NCI-H1930 (cell line): ENCODE data around the gene SLC22A7.
"Not testable (repeated sequence)": the region's sequence is repeated elsewhere in the genome, so short reads cannot be mapped to it uniquely, and the experiment has no call there.

Experiments
- DNase-seq, 2 experiments: peaks; one replicate each; lab custom pipeline; 2025; lab: John Stamatoyannopoulos, UW

Gene SLC22A7

DNA sequence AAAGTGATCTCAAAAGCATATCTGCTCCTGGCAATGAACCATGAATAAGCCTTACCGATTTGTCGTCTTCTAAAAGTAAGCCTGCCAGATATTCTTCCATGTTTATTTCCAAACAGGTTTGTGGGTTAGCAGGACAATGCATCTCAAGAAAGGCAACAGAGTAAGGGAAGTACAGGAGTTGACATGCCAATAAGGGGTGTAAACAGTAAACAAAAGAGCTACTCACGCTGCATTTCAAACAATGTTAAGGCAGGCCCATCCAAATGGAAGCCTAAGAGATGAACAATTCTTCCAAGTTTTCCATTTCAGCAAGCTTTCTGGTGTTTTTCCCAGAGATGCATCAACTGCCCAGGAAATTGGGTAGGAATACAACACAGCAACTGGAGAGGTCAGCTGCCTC, 38.3 kb downstream of the SLC22A7 start:
- DNase-seq, result no peak

DNA sequence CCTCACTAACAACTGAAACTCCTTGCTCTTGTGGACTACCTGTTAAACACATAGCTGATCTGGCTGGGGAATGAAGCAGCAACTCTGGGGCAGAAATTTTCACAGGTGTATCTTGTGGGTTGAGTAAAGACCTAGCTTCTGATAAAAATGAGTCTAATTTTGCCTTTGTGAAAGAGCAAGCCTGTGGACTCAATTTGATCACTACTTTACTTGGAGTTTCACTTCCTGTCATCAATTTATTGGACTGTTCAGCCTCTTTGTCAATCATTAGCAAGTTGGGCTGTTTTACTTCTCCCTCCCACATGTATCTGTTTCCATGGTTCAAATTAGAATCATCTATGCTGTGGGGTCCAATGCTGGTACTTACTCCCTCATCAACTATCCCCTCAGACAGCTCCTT, 40.2 kb downstream of the SLC22A7 start:
- no peak for DNase-seq

DNA sequence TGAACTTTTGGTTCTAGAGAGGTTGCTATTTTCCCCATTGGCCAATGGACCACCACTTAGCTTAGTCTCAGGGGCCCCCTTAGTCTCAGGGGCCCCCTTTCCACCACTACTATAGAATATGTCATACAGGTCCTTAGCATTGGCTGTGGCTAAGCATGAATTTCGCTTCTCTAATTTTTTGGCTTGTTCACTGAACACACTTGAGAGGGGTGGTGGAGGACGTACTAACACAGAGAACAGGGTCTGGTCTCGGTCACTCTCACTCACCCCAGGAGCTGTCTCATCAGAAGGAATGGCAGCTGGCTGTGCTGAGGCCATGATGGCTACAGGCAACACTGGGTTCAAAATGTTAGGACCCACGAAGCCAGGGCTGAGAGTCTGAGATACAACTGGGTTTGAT, 41.1 kb downstream of the SLC22A7 start:
- DNase-seq, result no peak

DNA sequence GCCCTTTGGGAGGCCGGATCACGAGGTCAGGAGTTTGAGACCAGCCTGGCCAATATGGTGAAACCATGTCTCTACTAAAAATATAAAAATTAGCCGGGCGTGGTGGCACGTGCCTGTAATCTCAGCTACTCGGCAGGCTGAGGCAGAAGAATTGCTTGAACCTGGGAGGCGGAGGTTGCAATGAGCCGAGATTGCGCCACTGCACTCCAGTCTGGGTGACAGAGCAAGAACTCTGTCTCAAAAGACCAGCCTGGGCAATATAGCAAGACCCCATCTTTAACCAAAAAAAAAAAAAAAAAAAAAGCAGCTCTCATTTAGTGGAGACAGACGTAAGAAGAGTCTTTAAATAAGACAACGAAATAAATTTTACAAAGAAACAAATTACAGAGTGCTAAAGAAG, 48.2 kb downstream of the SLC22A7 start:
- not testable (repeated sequence) for DNase-seq

DNA sequence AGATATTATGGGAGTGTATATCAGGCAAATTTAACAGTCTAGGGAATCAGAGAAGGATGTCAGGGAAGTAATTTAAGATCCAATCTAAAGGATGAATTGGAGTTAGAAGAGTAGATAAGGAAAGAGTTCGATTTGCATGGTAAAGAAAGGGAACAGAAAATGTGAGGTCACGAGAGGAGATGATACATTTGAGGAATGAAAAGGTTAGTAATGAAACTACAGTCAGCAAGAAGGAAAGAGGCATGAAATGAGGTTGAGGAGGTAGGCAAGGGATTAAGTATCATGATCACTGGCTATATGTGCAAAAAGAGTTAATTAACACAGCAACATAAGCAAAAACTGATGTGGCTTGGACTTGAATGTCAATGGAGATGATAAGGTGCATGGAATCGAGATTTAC, 49.0 kb downstream of the SLC22A7 start:
- no peak for DNase-seq

DNA sequence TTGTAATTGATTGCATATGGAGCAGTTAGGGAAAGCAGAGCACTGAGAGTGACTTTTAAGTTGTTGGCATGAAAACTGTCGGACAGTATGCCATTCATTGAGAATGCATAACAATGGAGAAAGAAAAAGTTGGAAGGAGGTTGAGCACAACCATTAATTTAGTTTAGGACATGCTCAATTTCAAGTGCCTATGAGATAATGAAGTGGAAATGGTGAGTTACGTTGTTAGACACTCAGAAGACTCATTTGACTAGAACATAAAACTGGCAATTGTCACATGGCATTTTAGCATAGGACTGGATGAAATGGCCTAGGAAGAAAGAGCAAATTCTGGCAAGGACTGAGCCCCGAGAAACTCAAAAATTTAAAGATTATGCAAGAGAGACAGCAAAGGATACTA, 49.4 kb downstream of the SLC22A7 start:
- no peak for DNase-seq

DNA sequence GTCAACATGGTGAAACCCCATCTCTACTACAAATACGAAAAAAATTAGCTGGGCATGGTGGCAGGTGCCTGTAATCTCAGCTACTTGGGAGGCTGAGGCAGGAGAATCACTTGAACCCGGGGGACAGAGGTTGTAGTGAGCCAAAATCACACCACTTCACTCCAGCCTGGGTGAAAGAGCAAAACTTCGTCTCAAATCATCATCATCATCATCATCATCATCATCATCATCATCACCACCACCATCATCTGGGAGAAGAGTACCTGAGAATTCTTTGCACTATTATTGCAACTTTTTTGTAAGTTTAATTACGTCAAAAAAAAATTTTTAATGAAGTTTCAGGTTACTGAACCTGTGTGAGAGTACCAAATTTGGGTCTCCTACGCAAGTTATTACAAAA, 53.9 kb downstream of the SLC22A7 start:
- not testable (repeated sequence) for DNase-seq
